HCT116 (cell line): ENCODE data around the gene VMP1. TPM values are rescaled to one million over a fixed set of nuclear protein-coding genes. Genes with fewer than 3 reads are reported as not detected.

Source experiments
- ATAC-seq: fragments of 200-7000 bp; cut with Tn5 transposase; 2 replicates; pipeline ENCODE4 v1.9.1; 2020; ENCODE audit warnings: mild to moderate bottlenecking, moderate library complexity
- BruUV-seq: library from RNA; stranded (reverse); fragments of 400-500 nt; replicated peaks from 2 replicates; lab custom pipeline; 2021; lab: Mats Ljungman, UMichigan
- CTCF ChIA-PET: fragments of 300-600 bp; sonication (Branson Sonifier 250); formaldehyde crosslinking; loops from one replicate; lab custom pipeline; 2021; ENCODE audit warnings: antibody characterized with exemption; lab: Charles Lee
- POLR2A ChIA-PET: fragments of 300-600, 350-600 bp; sonication (Branson Sonifier 250); formaldehyde crosslinking; loops from one replicate; lab custom pipeline; 2021; ENCODE audit warnings: antibody characterized with exemption; lab: Charles Lee
- RAD21 ChIA-PET, 2 experiments: fragments of 300-600 bp; sonication (Branson Sonifier 250); formaldehyde crosslinking; loops; one replicate each; lab custom pipeline; 2023; ENCODE audit warnings: low total read pairs in 2 of 2; ENCODE audit not compliant: uncharacterized antibody in 2 of 2, unreplicated experiment in 2 of 2, low non-redundant PET in 1 of 2; lab: Charles Lee
- DNase-seq: peaks from one replicate; pipeline ENCODE4 v3.0.0-alpha.2; 2010; ENCODE audit warnings: low read depth, low spot score
- H2AFZ ChIP-seq: fragments of 200-600 bp; shearing (Covaris generic), sonication (generic); 2 replicates; pipeline ENCODE4 v1.6.1; 2017; ENCODE audit warnings: low read depth, mixed run types, mixed read lengths, antibody characterized with exemption, low read length; ENCODE audit not compliant: poor library complexity, severe bottlenecking
- H3K27ac ChIP-seq: 2 replicates; pipeline ENCODE4 v1.5.1; 2012; ENCODE audit warnings: low read depth, low read length
- H3K27me3 ChIP-seq: fragments of 200-600 bp; sonication (generic); 2 replicates; pipeline ENCODE4 v1.6.1; 2016; ENCODE audit warnings: mixed run types, low read length, mixed read lengths; ENCODE audit not compliant: insufficient read depth
- H3K36me3 ChIP-seq, 2 experiments: fragments of 200-500 bp in 1 of 2; fragments of 200-600 bp in 1 of 2; sonication (Bioruptor generic) in 1 of 2; sonication (generic) in 1 of 2; 2 replicates each; pipeline versions ENCODE4 v1.5.1 to v1.6.1; 2014 to 2016; ENCODE audit warnings: low read length in 2 of 2, inconsistent platforms in 1 of 2, mixed read lengths in 1 of 2, mixed run types in 1 of 2; ENCODE audit not compliant: insufficient read depth in 2 of 2, control insufficient read depth in 1 of 2
- H3K4me1 ChIP-seq, 2 experiments: fragments of 200-600 bp in 1 of 2; sonication (generic) in 1 of 2; 2 replicates each; pipeline versions ENCODE4 v1.5.1 to v1.6.1; 2012 to 2017; ENCODE audit warnings: low read length in 2 of 2, inconsistent platforms in 1 of 2, mild to moderate bottlenecking in 1 of 2, mixed read lengths in 1 of 2, mixed run types in 1 of 2, moderate library complexity in 1 of 2; ENCODE audit not compliant: insufficient read depth in 2 of 2, control insufficient read depth in 1 of 2
- H3K4me2 ChIP-seq: fragments of 200-600 bp; sonication (generic); 2 replicates; pipeline ENCODE4 v1.6.1; 2017; ENCODE audit warnings: mixed run types, low read length, mixed read lengths
- H3K4me3 ChIP-seq, 2 experiments: fragments of 200-600 bp in 1 of 2; sonication (generic) in 1 of 2; replicated peaks in 1 of 2; 2 replicates each; pipeline ENCODE4 v1.5.1; 2011 to 2016; ENCODE audit warnings: low read length in 2 of 2, control low read depth in 1 of 2, low read depth in 1 of 2, mild to moderate bottlenecking in 1 of 2, mixed read lengths in 1 of 2, mixed run types in 1 of 2
- H3K79me2 ChIP-seq: fragments of 200-600 bp; sonication (generic); 2 replicates; pipeline ENCODE4 v1.6.1; 2017; ENCODE audit warnings: mild to moderate bottlenecking, mixed run types, low read length, moderate library complexity, mixed read lengths; ENCODE audit not compliant: insufficient read depth
- H3K9ac ChIP-seq: fragments of 200-600 bp; sonication (generic); 2 replicates; pipeline ENCODE4 v1.6.1; 2016; ENCODE audit warnings: low read length, mixed read lengths
- H3K9me2 ChIP-seq: fragments of 200-600 bp; sonication (generic), shearing (Covaris generic); 2 replicates; pipeline ENCODE4 v1.6.1; 2017; ENCODE audit warnings: mixed run types, mild to moderate bottlenecking, moderate library complexity; ENCODE audit not compliant: insufficient read depth
- H3K9me3 ChIP-seq, 2 experiments: fragments of 200-500 bp in 1 of 2; fragments of 200-600 bp in 1 of 2; sonication (Bioruptor generic) in 1 of 2; sonication (generic) in 1 of 2; 2 replicates each; pipeline ENCODE4 v1.6.1; 2014 to 2017; ENCODE audit warnings: low read length in 2 of 2, mixed read lengths in 2 of 2, inconsistent platforms in 1 of 2, low read depth in 1 of 2, mild to moderate bottlenecking in 1 of 2, mixed run types in 1 of 2, moderate library complexity in 1 of 2; ENCODE audit not compliant: control insufficient read depth in 1 of 2, insufficient read depth in 1 of 2
- H4K20me1 ChIP-seq: fragments of 200-600 bp; sonication (generic), shearing (Covaris generic); 2 replicates; pipeline ENCODE4 v1.6.1; 2017; ENCODE audit warnings: mixed run types, mild to moderate bottlenecking, moderate library complexity; ENCODE audit not compliant: insufficient read depth
- ATF3 ChIP-seq: IDR thresholded peaks from 2 replicates; pipeline ENCODE4 v1.6.1; 2012
- CBX3 ChIP-seq: IDR thresholded peaks from 2 replicates; pipeline ENCODE4 v1.6.1; 2012; ENCODE audit warnings: low read depth
- CEBPB ChIP-seq: IDR thresholded peaks from 2 replicates; pipeline ENCODE4 v1.6.1; 2012; ENCODE audit warnings: low read depth
- EGR1 ChIP-seq: IDR thresholded peaks from 2 replicates; pipeline ENCODE4 v1.6.1; 2012; ENCODE audit warnings: low read depth
- EZH2phosphoT487 ChIP-seq: fragments of 200-600 bp; IDR thresholded peaks from 2 replicates; pipeline ENCODE4 v1.6.1; 2018; ENCODE audit warnings: antibody characterized with exemption, borderline replicate concordance
- FOSL1 ChIP-seq: IDR thresholded peaks from 2 replicates; pipeline ENCODE4 v1.6.1; 2012; ENCODE audit warnings: low read depth
- JUND ChIP-seq: IDR thresholded peaks from 2 replicates; pipeline ENCODE4 v1.6.1; 2012
- REST ChIP-seq: IDR thresholded peaks from 2 replicates; pipeline ENCODE4 v1.6.1; 2012; ENCODE audit warnings: low read depth
- SIN3A ChIP-seq: IDR thresholded peaks from 2 replicates; pipeline ENCODE4 v1.6.1; 2012; ENCODE audit warnings: low read depth
- SRF ChIP-seq: IDR thresholded peaks from 2 replicates; pipeline ENCODE4 v1.6.1; 2012; ENCODE audit warnings: low read depth
- TCF7L2 ChIP-seq: IDR thresholded peaks from 2 replicates; pipeline ENCODE4 v1.7.0; 2011; ENCODE audit warnings: borderline replicate concordance, inconsistent platforms; ENCODE audit not compliant: insufficient read depth, insufficient read length; ENCODE audit errors: extremely low read depth
- YY1 ChIP-seq: IDR thresholded peaks from 2 replicates; pipeline ENCODE4 v1.6.1; 2011; ENCODE audit warnings: low read length, low read depth, moderate library complexity, mild to moderate bottlenecking; ENCODE audit not compliant: insufficient replicate concordance; ENCODE audit errors: extremely low read depth
- ZFX ChIP-seq: fragments of 450-650 bp; IDR thresholded peaks from 2 replicates; pipeline ENCODE4 v1.6.1; 2017
- ZNF274 ChIP-seq: fragments of 200-500 bp; sonication (Bioruptor generic); IDR thresholded peaks from 2 replicates; pipeline ENCODE4 v1.6.1; 2014; ENCODE audit warnings: mild to moderate bottlenecking, low read depth, low read length, inconsistent platforms
- intact Hi-C: fragments of 100-400 bp; cut with micrococcal nuclease; formaldehyde crosslinking; loops from 2 replicates; pipeline ENCODE4 v1.10.0; 2022
- total RNA-seq: library from RNA; stranded (reverse); gene quantifications from one replicate; pipeline ENCODE4 v1.2.1, GENCODE V29; 2021; ENCODE audit not compliant: unreplicated experiment

The VMP1 gene
- total RNA-seq, 1 experiment from 2014 or later = 366 TPM

GRCh38 chr17:59671386-59671785 is 36.1 kb upstream of the VMP1 start (continued):
- TF ChIP-seq REST (no peak), EZH2phosphoT487 (no peak), ATF3 (no peak), EGR1 (no peak), CBX3 (no peak)

GRCh38 chr17:59675231-59675630 is 32.2 kb upstream of the VMP1 start:
- intact Hi-C loops = no loop called here
- ATAC-seq (no peak), DNase-seq (no peak)
- Histone ChIP-seq H3K4me3 (no peak overlapping the region), H3K9me3 (no peaks in the 10 kb centered on the region), H3K4me1 (peaks cover 0 to 9% of the 10 kb centered on the region in 2 experiments; a peak in 1 of 4 replicates), H3K27ac (no peak overlapping the region), H3K9me2 (no peaks in the 10 kb centered on the region), H2AFZ (no peak overlapping the region), H3K27me3 (no peaks in the 10 kb centered on the region), H3K9ac (no peak overlapping the region), H3K79me2 (peaks cover 95% of the 10 kb centered on the region), H3K36me3 (peaks cover 75 to 90% of the 10 kb centered on the region in 2 experiments), H4K20me1 (peaks cover 12% of the 10 kb centered on the region; the same call in 1 of the 2 replicates), H3K4me2 (no peak overlapping the region)
- BruUV-seq = no TSS peak
- ChIA-PET CTCF (interaction anchor here (1.7 to 2.1 kb wide), 2 partner anchors 11 to 184 kb away, joined by 5 to 6 read pairs; no protein-coding TSS in a partner anchor), POLR2A (interaction anchor here (1.0 kb wide), 1 partner anchor 8 kb away, joined by 3 read pairs; no protein-coding TSS in a partner anchor), RAD21 (no interaction called here)
- no peak for TF ChIP-seq YY1
- TF ChIP-seq TCF7L2 = no peak
- TF ChIP-seq ZNF274 = no peak
- TF ChIP-seq CEBPB = no peak
- TF ChIP-seq EGR1 = no peak
- TF ChIP-seq ZFX = no peak
- no peak for TF ChIP-seq JUND
- no peak for TF ChIP-seq FOSL1
- no peak for TF ChIP-seq SRF
- TF ChIP-seq SIN3A = no peak
